ENCODE measurements around the gene SCARF2. TPM values are rescaled to one million over a fixed set of nuclear protein-coding genes. Genes with fewer than 3 reads are reported as not detected.
"Not testable (repeated sequence)": the region's sequence is repeated elsewhere in the genome, so short reads cannot be mapped to it uniquely, and the experiment has no call there.

SCARF2 gene
- total and polyA plus RNA-seq, 4 experiments from 2014 or later = 0.12 to 2.7 (median 1.9) TPM

- no peaks in the 10 kb centered on the region for H3K9me3 Mint-ChIP-seq
- H3K4me1 ChIP-seq (ENCODE audit: insufficient read depth, low read length) = peaks cover 25% of the 10 kb centered on the region
- no peaks in the 10 kb centered on the region for H3K27me3 ChIP-seq (ENCODE audit: insufficient read depth, low read length)
- no peaks in the 10 kb centered on the region for H3K9me3 ChIP-seq (ENCODE audit: control insufficient read depth in 1 of 2, low read length in 2 of 2)
- DNase-seq = peak; percentile 72 to 79 (median 74)
- peak overlapping the region in 6 of 7 donors; percentile 2 to 75 (median 54) for H3K27ac Mint-ChIP-seq
- H3K4me1 Mint-ChIP-seq = peaks cover 18 to 49% (median 25%) of the 10 kb centered on the region in 4 donors
- no peak overlapping the region for H3K4me3 ChIP-seq (ENCODE audit: low read length in 2 of 2)
- CTCF ChIA-PET (ENCODE audit: partially characterized antibody) = interaction anchor here (0.6 to 4.9 kb wide), 30 partner anchors 8 to 299 kb away, joined by 3 to 107 read pairs (median 4); partner anchors contain the start of gene MED15
- no peak overlapping the region for H3K27ac ChIP-seq (ENCODE audit: low read depth, low read length)
- no peaks in the 10 kb centered on the region for H3K27me3 Mint-ChIP-seq
- H3K4me3 Mint-ChIP-seq = peak overlapping the region in 3 of 8 donors; percentile 9 to 20 (median 15)
- peaks cover 5% of the 10 kb centered on the region for H3K36me3 ChIP-seq (ENCODE audit: insufficient read depth, low read length)
- intact Hi-C loops (cut with micrococcal nuclease) = loop anchor here (1.0 to 2.0 kb wide), 3 partner anchors 27 to 41 kb away; no protein-coding TSS in a partner anchor
- H3K36me3 Mint-ChIP-seq = peaks cover 44 to 56% of the 10 kb centered on the region in 2 donors
- POLR2A ChIA-PET (ENCODE audit: partially characterized antibody) = interaction anchor here (1.4 to 3.3 kb wide), 5 partner anchors 8 to 103 kb away, joined by 4 to 14 read pairs (median 8); partner anchors contain the start of gene MED15
These were observed 18.6 kb upstream of the SCARF2 start for GRCh38 chr22:20456064-20456721.

DNA sequence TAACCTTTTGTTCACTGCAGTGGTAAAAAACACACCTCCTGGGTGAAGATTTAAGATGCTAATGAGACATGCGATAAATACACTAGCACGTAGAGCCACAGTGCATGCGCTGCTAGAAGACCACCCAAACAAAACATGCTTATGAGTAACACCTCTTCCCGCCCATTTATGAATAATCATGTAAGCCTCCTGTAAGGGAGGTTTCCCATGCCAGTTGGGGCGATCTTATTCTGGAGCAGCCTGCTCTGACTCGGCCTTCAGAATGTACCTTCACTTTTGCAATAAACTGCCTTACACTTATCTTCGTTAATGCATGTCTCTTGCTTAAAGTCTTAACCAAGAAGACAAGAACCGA is 18.1 kb upstream of the SCARF2 start:
- ChIA-PET POLR2A (ENCODE audit: partially characterized antibody) (interaction anchor here (1.4 to 3.3 kb wide), 4 partner anchors 9 to 104 kb away, joined by 4 to 14 read pairs (median 10); partner anchors contain the start of gene MED15), CTCF (ENCODE audit: partially characterized antibody) (interaction anchor here (0.8 to 4.9 kb wide), 21 partner anchors 9 to 299 kb away, joined by 3 to 107 read pairs (median 4); partner anchors contain the start of gene MED15)
- peaks cover 25% of the 10 kb centered on the region for H3K4me1 ChIP-seq (ENCODE audit: insufficient read depth, low read length)
- no peaks in the 10 kb centered on the region for H3K27me3 ChIP-seq (ENCODE audit: insufficient read depth, low read length)
- no peaks in the 10 kb centered on the region for H3K27me3 Mint-ChIP-seq
- H3K36me3 Mint-ChIP-seq = peaks cover 43 to 54% of the 10 kb centered on the region in 2 donors
- peaks cover 5% of the 10 kb centered on the region for H3K36me3 ChIP-seq (ENCODE audit: insufficient read depth, low read length)
- H3K9me3 Mint-ChIP-seq = no peaks in the 10 kb centered on the region
- H3K4me1 Mint-ChIP-seq = peaks cover 15 to 44% (median 21%) of the 10 kb centered on the region in 4 donors
- H3K27ac ChIP-seq (ENCODE audit: low read depth, low read length) = no peak overlapping the region
- intact Hi-C loops (cut with micrococcal nuclease) = loop anchor here (1.0 to 2.0 kb wide), 3 partner anchors 26 to 41 kb away; no protein-coding TSS in a partner anchor
- DNase-seq = no peak
- no peak overlapping the region for H3K4me3 ChIP-seq (ENCODE audit: low read length in 2 of 2)
- no peaks in the 10 kb centered on the region for H3K9me3 ChIP-seq (ENCODE audit: control insufficient read depth in 1 of 2, low read length in 2 of 2)
- H3K27ac Mint-ChIP-seq = no peak overlapping the region
- no peak overlapping the region for H3K4me3 Mint-ChIP-seq

GRCh38 chr22:20453222-20453621 is 15.6 kb upstream of the SCARF2 start:
- DNase-seq = no peak
- H3K27ac Mint-ChIP-seq = no peak overlapping the region
- intact Hi-C loops (cut with micrococcal nuclease) = no loop called here
- no peak overlapping the region for H3K4me3 ChIP-seq (ENCODE audit: low read length in 2 of 2)
- H3K36me3 Mint-ChIP-seq = peaks cover 33 to 46% of the 10 kb centered on the region in 2 donors
- no peaks in the 10 kb centered on the region for H3K9me3 Mint-ChIP-seq
- H3K36me3 ChIP-seq (ENCODE audit: insufficient read depth, low read length) = peaks cover 5% of the 10 kb centered on the region
- ChIA-PET CTCF (ENCODE audit: partially characterized antibody) (interaction anchor here (0.7 to 4.9 kb wide), 4 partner anchors 12 to 297 kb away, joined by 3 to 107 read pairs (median 18); no protein-coding TSS in a partner anchor), POLR2A (ENCODE audit: partially characterized antibody) (no interaction called here)
- H3K27me3 ChIP-seq (ENCODE audit: insufficient read depth, low read length) = no peaks in the 10 kb centered on the region
- no peaks in the 10 kb centered on the region for H3K27me3 Mint-ChIP-seq
- H3K4me1 ChIP-seq (ENCODE audit: insufficient read depth, low read length) = peaks cover 9% of the 10 kb centered on the region
- H3K4me1 Mint-ChIP-seq = peaks cover 9 to 28% (median 12%) of the 10 kb centered on the region in 4 donors
- no peak overlapping the region for H3K27ac ChIP-seq (ENCODE audit: low read depth, low read length)
- H3K4me3 Mint-ChIP-seq = peak overlapping the region in 1 of 8 donors; percentile 18
- no peaks in the 10 kb centered on the region for H3K9me3 ChIP-seq (ENCODE audit: control insufficient read depth in 1 of 2, low read length in 2 of 2)

DNA sequence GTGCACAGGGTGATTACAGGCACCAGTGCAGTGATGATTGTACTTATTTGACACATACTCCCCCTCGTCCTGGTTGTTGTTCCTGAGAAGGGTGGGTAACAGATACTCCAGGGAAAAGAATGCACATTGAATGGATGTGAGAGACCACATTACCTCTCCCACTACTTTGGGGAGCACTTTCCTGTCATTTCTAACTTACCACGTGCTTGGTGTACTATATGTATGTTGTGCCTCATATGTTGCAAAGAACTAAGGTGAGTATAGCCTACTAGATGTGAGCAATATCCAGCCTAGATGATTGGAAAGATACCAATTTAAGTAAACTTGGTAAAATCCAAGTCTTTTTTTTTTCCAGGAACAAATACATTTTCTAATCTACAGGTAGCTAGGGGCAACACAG is 14.3 kb upstream of the SCARF2 start:
- Mint-ChIP-seq H3K4me3 (no peak overlapping the region), H3K27ac (peak overlapping the region in 1 of 7 donors; percentile 16), H3K36me3 (peaks cover 30 to 42% of the 10 kb centered on the region in 2 donors), H3K27me3 (no peaks in the 10 kb centered on the region), H3K9me3 (no peaks in the 10 kb centered on the region), H3K4me1 (peaks cover 9 to 21% (median 12%) of the 10 kb centered on the region in 4 donors)
- Histone ChIP-seq H3K4me1 (ENCODE audit: insufficient read depth, low read length) (peaks cover 9% of the 10 kb centered on the region), H3K36me3 (ENCODE audit: insufficient read depth, low read length) (no peaks in the 10 kb centered on the region), H3K27me3 (ENCODE audit: insufficient read depth, low read length) (no peaks in the 10 kb centered on the region), H3K27ac (ENCODE audit: low read depth, low read length) (no peak overlapping the region), H3K9me3 (ENCODE audit: control insufficient read depth in 1 of 2, low read length in 2 of 2) (no peaks in the 10 kb centered on the region), H3K4me3 (ENCODE audit: low read length in 2 of 2) (no peak overlapping the region)
- ChIA-PET CTCF (ENCODE audit: partially characterized antibody) (interaction anchor here (1.4 kb wide), 1 partner anchor 34 kb away, joined by 3 read pairs; no protein-coding TSS in a partner anchor), POLR2A (ENCODE audit: partially characterized antibody) (no interaction called here)
- intact Hi-C loops (cut with micrococcal nuclease) = no loop called here
- DNase-seq = no peak

- H3K4me3 Mint-ChIP-seq; H3K36me3 ChIP-seq (ENCODE audit: insufficient read depth, low read length); H3K27ac Mint-ChIP-seq; H3K27me3 Mint-ChIP-seq; POLR2A ChIA-PET (ENCODE audit: partially characterized antibody); H3K27ac ChIP-seq (ENCODE audit: low read depth, low read length); DNase-seq; H3K4me3 ChIP-seq (ENCODE audit: low read length in 2 of 2); H3K4me1 ChIP-seq (ENCODE audit: insufficient read depth, low read length); intact Hi-C loops (cut with micrococcal nuclease); H3K9me3 ChIP-seq (ENCODE audit: control insufficient read depth in 1 of 2, low read length in 2 of 2); H3K9me3 Mint-ChIP-seq; H3K27me3 ChIP-seq (ENCODE audit: insufficient read depth, low read length): not testable (repeated sequence)
- CTCF ChIA-PET (ENCODE audit: partially characterized antibody) = interaction anchor here (1.0 to 1.4 kb wide), 2 partner anchors 33 kb away, joined by 3 read pairs; no protein-coding TSS in a partner anchor
- H3K4me1 Mint-ChIP-seq = peaks cover 6 to 14% (median 6%) of the 10 kb centered on the region in 4 donors
- peaks cover 32 to 40% of the 10 kb centered on the region in 2 donors for H3K36me3 Mint-ChIP-seq
These were observed 13.6 kb upstream of the SCARF2 start for GRCh38 chr22:20451129-20451778.

- CTCF ChIA-PET (ENCODE audit: partially characterized antibody) = interaction anchor here (1.0 kb wide), 1 partner anchor 32 kb away, joined by 3 read pairs; no protein-coding TSS in a partner anchor
- Histone ChIP-seq H3K4me1 (ENCODE audit: insufficient read depth, low read length) (no peaks in the 10 kb centered on the region), H3K27me3 (ENCODE audit: insufficient read depth, low read length) (no peaks in the 10 kb centered on the region), H3K27ac (ENCODE audit: low read depth, low read length) (no peak overlapping the region), H3K9me3 (ENCODE audit: control insufficient read depth in 1 of 2, low read length in 2 of 2) (no peaks in the 10 kb centered on the region), H3K36me3 (ENCODE audit: insufficient read depth, low read length) (peaks cover 11% of the 10 kb centered on the region), H3K4me3 (ENCODE audit: low read length in 2 of 2) (no peak overlapping the region)
- Mint-ChIP-seq H3K27me3 (no peaks in the 10 kb centered on the region), H3K27ac (peak overlapping the region in 1 of 7 donors; percentile 29), H3K4me3 (no peak overlapping the region), H3K9me3 (no peaks in the 10 kb centered on the region), H3K36me3 (peaks cover 26 to 36% of the 10 kb centered on the region in 2 donors), H3K4me1 (peaks cover 0 to 7% (median 0%) of the 10 kb centered on the region in 4 donors)
- DNase-seq = no peak
- POLR2A ChIA-PET (ENCODE audit: partially characterized antibody) = interaction anchor here (1.4 kb wide), 1 partner anchor 10 kb away, joined by 5 read pairs; no protein-coding TSS in a partner anchor
- intact Hi-C loops (cut with micrococcal nuclease) = no loop called here
These were observed 12.9 kb upstream of the SCARF2 start for GRCh38 chr22:20450551-20450906.

Measured in CD4-positive, alpha-beta memory T cell (primary cell).